ENCODE data around the gene COX4I2. TPM values are rescaled to one million over a fixed set of nuclear protein-coding genes. Genes with fewer than 3 reads are reported as not detected.

COX4I2 gene
- total RNA-seq, 1 experiment from 2014 or later, result not detected

DNA sequence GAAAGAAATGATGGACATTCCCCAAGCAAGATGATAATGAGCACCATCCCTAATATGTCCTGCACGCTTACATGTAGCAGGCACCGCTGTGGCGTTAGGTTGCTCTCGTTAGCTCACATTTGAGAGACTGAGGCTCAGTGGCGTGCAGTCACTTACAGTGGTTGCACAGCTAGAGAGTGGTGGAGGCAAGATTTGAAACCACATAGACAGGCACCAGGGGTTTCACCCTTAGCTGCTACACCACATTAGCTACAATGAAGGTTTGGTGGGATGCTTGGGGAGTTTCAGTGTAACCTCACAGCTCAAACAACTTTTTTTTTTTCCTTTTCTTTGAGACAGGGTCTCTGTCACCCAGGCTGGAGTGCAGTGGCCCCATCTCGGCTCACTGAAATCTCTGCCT is 3.7 kb downstream of the COX4I2 start:
- H3K27ac ChIP-seq (ENCODE audit: low read length), result no peak overlapping the region
- H3K4me3 ChIP-seq (ENCODE audit: low read depth in 2 of 2, low read length in 2 of 2), result no peak overlapping the region
- DNase-seq (ENCODE audit: low read depth, low spot score) (no peak), ATAC-seq (no peak)
- no peaks in the 10 kb centered on the region for H3K36me3 ChIP-seq (ENCODE audit: control insufficient read depth, insufficient read depth, low read length)
- no TSS peak for BruUV-seq (replicated peaks)
- CTCF ChIA-PET, result interaction anchor here (0.5 to 1.1 kb wide), 4 partner anchors 20 to 73 kb away, joined by 3 read pairs; no protein-coding TSS in a partner anchor
- no peaks in the 10 kb centered on the region for H3K27me3 ChIP-seq (ENCODE audit: control insufficient read depth, insufficient read depth, low read length)
- H3K4me1 ChIP-seq (ENCODE audit: control insufficient read depth, insufficient read depth, low read length), result no peaks in the 10 kb centered on the region
- in situ Hi-C loops (cut with HindIII; ENCODE audit: low pct_unique_long_range_greater_than_20kb, low sequenced_read_pairs), result no loop called here
- intact Hi-C loops (cut with micrococcal nuclease; ENCODE audit: unreplicated experiment), result no loop called here
- POLR2A ChIA-PET, result interaction anchor here (0.7 kb wide), 1 partner anchor 79 kb away, joined by 4 read pairs; no protein-coding TSS in a partner anchor
- H3K9me3 ChIP-seq (ENCODE audit: control insufficient read depth, insufficient read depth, low read depth, low read length), result no peaks in the 10 kb centered on the region
- no peak for TF ChIP-seq POLR2AphosphoS5 (IDR thresholded peaks at IDR 0.05; ENCODE audit: low read depth, low read length)
- no peak for TF ChIP-seq SIN3A (IDR thresholded peaks at IDR 0.05; ENCODE audit: borderline replicate concordance, insufficient read depth, low read depth, low read length)
- no peak for TF ChIP-seq TCF7L2 (IDR thresholded peaks at IDR 0.05; ENCODE audit: low read depth, low read length)
- no peak for TF ChIP-seq CTCF (IDR thresholded peaks at IDR 0.05)
- TF ChIP-seq REST (IDR thresholded peaks at IDR 0.05; ENCODE audit: insufficient read depth in 1 of 2, low read depth in 2 of 2, low read length in 1 of 2), result no peak

- CTCF ChIA-PET, result interaction anchor here (0.7 to 2.6 kb wide), 2 partner anchors 9 to 85 kb away, joined by 5 to 16 read pairs; no protein-coding TSS in a partner anchor
- H3K4me1 ChIP-seq (ENCODE audit: control insufficient read depth, insufficient read depth, low read length), result no peaks in the 10 kb centered on the region
- no peaks in the 10 kb centered on the region for H3K36me3 ChIP-seq (ENCODE audit: control insufficient read depth, insufficient read depth, low read length)
- DNase-seq (ENCODE audit: low read depth, low spot score), result no peak
- no TSS peak for BruUV-seq (replicated peaks)
- intact Hi-C loops (cut with micrococcal nuclease; ENCODE audit: unreplicated experiment), result no loop called here
- no peak overlapping the region for H3K27ac ChIP-seq (ENCODE audit: low read length)
- no peaks in the 10 kb centered on the region for H3K9me3 ChIP-seq (ENCODE audit: control insufficient read depth, insufficient read depth, low read depth, low read length)
- no peak overlapping the region for H3K4me3 ChIP-seq (ENCODE audit: low read depth in 2 of 2, low read length in 2 of 2)
- in situ Hi-C loops (cut with HindIII; ENCODE audit: low pct_unique_long_range_greater_than_20kb, low sequenced_read_pairs), result no loop called here
- no peak for TF ChIP-seq CTCF (IDR thresholded peaks at IDR 0.05)
- TF ChIP-seq SIN3A (IDR thresholded peaks at IDR 0.05; ENCODE audit: borderline replicate concordance, insufficient read depth, low read depth, low read length), result no peak
- TF ChIP-seq REST (IDR thresholded peaks at IDR 0.05; ENCODE audit: insufficient read depth in 1 of 2, low read depth in 2 of 2, low read length in 1 of 2), result no peak
- no peak for TF ChIP-seq TCF7L2 (IDR thresholded peaks at IDR 0.05; ENCODE audit: low read depth, low read length)
- no peak for TF ChIP-seq POLR2AphosphoS5 (IDR thresholded peaks at IDR 0.05; ENCODE audit: low read depth, low read length)
- no peak for ATAC-seq
- POLR2A ChIA-PET, result no interaction called here
- H3K27me3 ChIP-seq (ENCODE audit: control insufficient read depth, insufficient read depth, low read length), result no peaks in the 10 kb centered on the region
These were observed 5.1 kb downstream of the COX4I2 start for GRCh38 chr20:31642837-31643236.

Data from Panc1 (cell line).